IPS-18a (cell line): ENCODE data around the gene BRD9.
"Not testable (repeated sequence)": the region's sequence is repeated elsewhere in the genome, so short reads cannot be mapped to it uniquely, and the experiment has no call there.

Source experiments
- H3K27ac ChIP-seq: one replicate; pipeline ENCODE4 v1.5.1; 2013; ENCODE audit warnings: low read length
- H3K27me3 ChIP-seq: one replicate; pipeline ENCODE4 v1.6.1; 2013; ENCODE audit warnings: mild to moderate bottlenecking, low read length; ENCODE audit not compliant: control insufficient read depth, insufficient read depth
- H3K36me3 ChIP-seq: one replicate; pipeline ENCODE4 v1.6.1; 2013; ENCODE audit warnings: low read depth, low read length; ENCODE audit not compliant: control insufficient read depth
- H3K4me1 ChIP-seq: one replicate; pipeline ENCODE4 v1.6.1; 2013; ENCODE audit warnings: low read depth, low read length; ENCODE audit not compliant: control insufficient read depth
- H3K4me3 ChIP-seq: one replicate; pipeline ENCODE4 v1.5.1; 2013; ENCODE audit warnings: low read length
- H3K9ac ChIP-seq: one replicate; pipeline ENCODE4 v1.6.1; 2013; ENCODE audit warnings: mild to moderate bottlenecking, low read length, moderate library complexity
- H3K9me3 ChIP-seq: one replicate; pipeline ENCODE4 v1.6.1; 2013; ENCODE audit warnings: low read depth, low read length; ENCODE audit not compliant: control insufficient read depth

The BRD9 gene

GRCh38 chr5:859798-860296, 32.8 kb downstream of the BRD9 start:
- H3K27ac ChIP-seq: no peak overlapping the region
- no peak overlapping the region for H3K4me3 ChIP-seq
- peaks cover 24% of the 10 kb centered on the region for H3K36me3 ChIP-seq
- H3K9ac ChIP-seq: no peak overlapping the region
- no peaks in the 10 kb centered on the region for H3K27me3 ChIP-seq
- H3K4me1 ChIP-seq: no peaks in the 10 kb centered on the region
- H3K9me3 ChIP-seq: no peaks in the 10 kb centered on the region

- no peaks in the 10 kb centered on the region for H3K9me3 ChIP-seq
- no peak overlapping the region for H3K4me3 ChIP-seq
- H3K4me1 ChIP-seq: no peaks in the 10 kb centered on the region
- peaks cover 20% of the 10 kb centered on the region for H3K36me3 ChIP-seq
- H3K27me3 ChIP-seq: no peaks in the 10 kb centered on the region
- H3K27ac ChIP-seq: no peak overlapping the region
- no peak overlapping the region for H3K9ac ChIP-seq
Observed at GRCh38 chr5:859391-859790, 33.2 kb downstream of the BRD9 start.

GRCh38 chr5:858726-859125, 33.9 kb downstream of the BRD9 start:
- Histone ChIP-seq H3K27me3 (no peaks in the 10 kb centered on the region), H3K4me1 (no peaks in the 10 kb centered on the region), H3K36me3 (peaks cover 13% of the 10 kb centered on the region), H3K27ac (no peak overlapping the region), H3K4me3 (no peak overlapping the region), H3K9me3 (no peaks in the 10 kb centered on the region), H3K9ac (no peak overlapping the region)

- no peak overlapping the region for H3K4me3 ChIP-seq
- H3K9me3 ChIP-seq: no peaks in the 10 kb centered on the region
- no peak overlapping the region for H3K27ac ChIP-seq
- no peaks in the 10 kb centered on the region for H3K27me3 ChIP-seq
- no peaks in the 10 kb centered on the region for H3K4me1 ChIP-seq
- no peak overlapping the region for H3K9ac ChIP-seq
- H3K36me3 ChIP-seq: no peaks in the 10 kb centered on the region
Observed at GRCh38 chr5:856531-857425, 35.8 kb downstream of the BRD9 start.

GRCh38 chr5:855771-856530, 36.6 kb downstream of the BRD9 start:
- Histone ChIP-seq H3K36me3 (no peaks in the 10 kb centered on the region), H3K9ac (no peak overlapping the region), H3K4me1 (no peaks in the 10 kb centered on the region), H3K27me3 (no peaks in the 10 kb centered on the region), H3K4me3 (no peak overlapping the region), H3K9me3 (no peaks in the 10 kb centered on the region), H3K27ac (no peak overlapping the region)

- Histone ChIP-seq H3K36me3 (no peaks in the 10 kb centered on the region), H3K9me3 (no peaks in the 10 kb centered on the region), H3K9ac (no peak overlapping the region), H3K27me3 (no peaks in the 10 kb centered on the region), H3K4me1 (no peaks in the 10 kb centered on the region), H3K4me3 (no peak overlapping the region), H3K27ac (no peak overlapping the region)
Observed at GRCh38 chr5:854966-855743, 37.4 kb downstream of the BRD9 start.

GRCh38 chr5:854217-854616, 38.4 kb downstream of the BRD9 start:
- Histone ChIP-seq H3K27me3 (no peaks in the 10 kb centered on the region), H3K4me3 (no peak overlapping the region), H3K4me1 (no peaks in the 10 kb centered on the region), H3K9me3 (no peaks in the 10 kb centered on the region), H3K36me3 (no peaks in the 10 kb centered on the region), H3K27ac (no peak overlapping the region), H3K9ac (no peak overlapping the region)

- H3K9ac ChIP-seq, H3K36me3 ChIP-seq, H3K4me1 ChIP-seq, H3K4me3 ChIP-seq, H3K27me3 ChIP-seq, H3K9me3 ChIP-seq, H3K27ac ChIP-seq: not testable (repeated sequence)
Observed at GRCh38 chr5:853416-854090, 39.0 kb downstream of the BRD9 start.

GRCh38 chr5:852431-853401, 39.9 kb downstream of the BRD9 start:
- Histone ChIP-seq H3K4me1 (no peaks in the 10 kb centered on the region), H3K27ac (no peak overlapping the region), H3K9ac (no peak overlapping the region), H3K4me3 (no peak overlapping the region), H3K27me3 (no peaks in the 10 kb centered on the region), H3K36me3 (no peaks in the 10 kb centered on the region), H3K9me3 (no peaks in the 10 kb centered on the region)

GRCh38 chr5:852018-852417, 40.6 kb downstream of the BRD9 start:
- Histone ChIP-seq H3K9ac (no peak overlapping the region), H3K4me3 (no peak overlapping the region), H3K27ac (no peak overlapping the region), H3K4me1 (no peaks in the 10 kb centered on the region), H3K27me3 (no peaks in the 10 kb centered on the region), H3K36me3 (no peaks in the 10 kb centered on the region), H3K9me3 (no peaks in the 10 kb centered on the region)
